Measurements from ENCODE around the gene GPC5. TPM values are rescaled to one million over a fixed set of nuclear protein-coding genes. Genes with fewer than 3 reads are reported as not detected.

The GPC5 gene
- total RNA-seq, 1 donor from 2014 or later: 0.57 TPM

GRCh38 chr13:92321174-92321573, 922.8 kb downstream of the GPC5 start:
- H3K4me3 Mint-ChIP-seq (ENCODE audit: low read depth): no peak overlapping the region
- TF ChIP-seq CTCF (IDR thresholded peaks at IDR 0.05; ENCODE audit: unreplicated experiment): no peak
- H3K4me1 Mint-ChIP-seq (ENCODE audit: low read depth): peaks cover 3% of the 10 kb centered on the region
- H3K9me3 Mint-ChIP-seq (ENCODE audit: low read depth): no peaks in the 10 kb centered on the region
- H3K36me3 Mint-ChIP-seq (ENCODE audit: insufficient read depth): no peaks in the 10 kb centered on the region
- no peak overlapping the region for H3K27ac Mint-ChIP-seq
- H3K27me3 Mint-ChIP-seq: no peaks in the 10 kb centered on the region
- no peak for DNase-seq (ENCODE audit: low spot score, unreplicated experiment)

DNA sequence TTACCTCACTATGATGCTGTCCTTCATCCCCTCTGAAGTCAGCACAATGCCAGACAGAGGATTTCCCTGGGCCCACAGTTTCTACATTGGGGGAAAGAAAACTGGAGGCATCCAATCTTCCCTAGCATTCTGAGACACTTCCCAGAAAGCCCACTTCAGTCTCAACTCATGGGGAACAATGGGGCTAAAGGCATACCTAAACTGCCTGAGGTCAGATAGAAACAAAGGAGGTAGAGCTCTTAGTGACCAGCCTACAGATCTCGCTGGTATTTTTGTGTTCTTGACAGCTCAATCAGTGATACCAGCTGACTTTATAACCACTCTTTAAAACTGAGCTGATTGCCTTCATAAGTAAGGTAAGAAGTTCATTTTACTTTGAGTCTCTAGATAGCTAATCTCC, 947.2 kb downstream of the GPC5 start:
- Mint-ChIP-seq H3K27me3 (no peaks in the 10 kb centered on the region), H3K4me1 (ENCODE audit: low read depth) (peaks cover 2% of the 10 kb centered on the region), H3K36me3 (ENCODE audit: insufficient read depth) (no peaks in the 10 kb centered on the region), H3K27ac (no peak overlapping the region), H3K4me3 (ENCODE audit: low read depth) (no peak overlapping the region), H3K9me3 (ENCODE audit: low read depth) (no peaks in the 10 kb centered on the region)
- no peak for TF ChIP-seq CTCF (IDR thresholded peaks at IDR 0.05; ENCODE audit: unreplicated experiment)
- no peak for DNase-seq (ENCODE audit: low spot score, unreplicated experiment)

DNA sequence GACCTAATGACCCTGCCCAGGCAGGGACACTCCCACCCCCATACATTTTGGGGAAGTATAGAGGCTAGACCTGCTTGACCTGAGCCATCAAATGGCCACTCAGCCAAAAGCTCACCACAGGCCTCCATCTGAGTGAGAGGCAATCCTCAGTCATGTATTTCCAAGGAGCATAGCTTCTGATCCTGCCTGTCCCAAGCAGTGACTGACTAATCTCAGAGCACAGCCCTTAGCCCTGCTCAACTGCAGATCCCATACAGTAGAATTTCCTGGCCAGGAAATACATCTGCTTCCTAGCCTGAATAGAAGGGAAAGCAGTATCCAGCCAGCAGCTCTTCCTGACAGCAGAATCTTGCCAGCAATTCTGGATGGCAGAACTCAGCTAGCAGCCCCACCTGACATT, 947.6 kb downstream of the GPC5 start:
- no peak for TF ChIP-seq CTCF (IDR thresholded peaks at IDR 0.05; ENCODE audit: unreplicated experiment)
- no peaks in the 10 kb centered on the region for H3K9me3 Mint-ChIP-seq (ENCODE audit: low read depth)
- peaks cover 2% of the 10 kb centered on the region for H3K4me1 Mint-ChIP-seq (ENCODE audit: low read depth)
- DNase-seq (ENCODE audit: low spot score, unreplicated experiment): no peak
- H3K36me3 Mint-ChIP-seq (ENCODE audit: insufficient read depth): no peaks in the 10 kb centered on the region
- no peaks in the 10 kb centered on the region for H3K27me3 Mint-ChIP-seq
- no peak overlapping the region for H3K27ac Mint-ChIP-seq
- H3K4me3 Mint-ChIP-seq (ENCODE audit: low read depth): no peak overlapping the region

DNA sequence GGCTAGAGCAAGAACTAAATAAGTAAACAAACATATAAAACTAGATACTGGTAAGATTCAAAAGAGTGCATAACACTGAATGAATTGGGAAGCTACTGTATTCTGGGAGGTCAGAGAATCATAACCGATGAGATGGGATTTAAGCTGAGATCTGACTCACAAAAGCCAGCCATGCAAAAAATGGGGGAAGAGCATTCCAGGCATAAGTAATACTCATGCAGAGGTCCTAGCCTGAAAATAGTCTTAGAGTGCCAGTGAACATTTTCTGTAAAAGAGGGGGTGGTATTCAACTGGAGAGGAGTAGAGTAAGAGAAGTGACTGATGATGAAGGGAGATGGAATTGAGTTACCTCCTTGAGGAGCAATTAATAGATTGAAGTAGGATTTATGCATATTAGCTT, 956.2 kb downstream of the GPC5 start:
- no peak overlapping the region for H3K27ac Mint-ChIP-seq
- H3K4me1 Mint-ChIP-seq (ENCODE audit: low read depth): no peaks in the 10 kb centered on the region
- no peak overlapping the region for H3K4me3 Mint-ChIP-seq (ENCODE audit: low read depth)
- H3K36me3 Mint-ChIP-seq (ENCODE audit: insufficient read depth): peaks cover 2% of the 10 kb centered on the region
- TF ChIP-seq CTCF (IDR thresholded peaks at IDR 0.05; ENCODE audit: unreplicated experiment): no peak
- H3K27me3 Mint-ChIP-seq: no peaks in the 10 kb centered on the region
- peaks cover 9% of the 10 kb centered on the region for H3K9me3 Mint-ChIP-seq (ENCODE audit: low read depth)
- no peak for DNase-seq (ENCODE audit: low spot score, unreplicated experiment)

- no peak for DNase-seq (ENCODE audit: low spot score, unreplicated experiment)
- Mint-ChIP-seq H3K9me3 (ENCODE audit: low read depth) (peaks cover 14% of the 10 kb centered on the region), H3K27ac (no peak overlapping the region), H3K4me3 (ENCODE audit: low read depth) (no peak overlapping the region), H3K4me1 (ENCODE audit: low read depth) (no peaks in the 10 kb centered on the region), H3K36me3 (ENCODE audit: insufficient read depth) (peaks cover 2% of the 10 kb centered on the region), H3K27me3 (no peaks in the 10 kb centered on the region)
- peak; percentile 25 for TF ChIP-seq CTCF (IDR thresholded peaks at IDR 0.05; ENCODE audit: unreplicated experiment)
Observed at GRCh38 chr13:92355213-92355612, 956.8 kb downstream of the GPC5 start.

Measured in progenitor cell of endocrine pancreas (in vitro differentiated cells).